ENCODE data around the gene CITED4. TPM values are rescaled to one million over a fixed set of nuclear protein-coding genes. Genes with fewer than 3 reads are reported as not detected.

The CITED4 gene
- total and polyA plus RNA-seq, 2 donors (not counting 1 experiment from before 2014, with no cell fraction given), result 0.20 to 1.7 TPM

GRCh38 chr1:40836283-40836682 is 25.9 kb downstream of the CITED4 start:
- Histone ChIP-seq H4K20me1 (ENCODE audit: control insufficient read depth, extremely low read depth, insufficient read depth, low read length) (no peaks in the 10 kb centered on the region), H3K36me3 (ENCODE audit: control insufficient read depth, insufficient read depth, low read length) (no peaks in the 10 kb centered on the region), H3K4me2 (ENCODE audit: extremely low read depth, insufficient read depth, low read length) (no peak overlapping the region), H3K27me3 (ENCODE audit: control insufficient read depth, insufficient read depth, low read length) (peaks cover 3% of the 10 kb centered on the region), H3K9ac (ENCODE audit: insufficient read depth, low read length) (no peak overlapping the region), H3K79me2 (ENCODE audit: control insufficient read depth, insufficient read depth, low read length) (no peaks in the 10 kb centered on the region), H3K27ac (ENCODE audit: insufficient read depth, low read length) (no peak overlapping the region), H3K4me3 (replicated peaks in 1 of 4; ENCODE audit: control extremely low read depth in 1 of 4, insufficient read depth in 1 of 4, low read depth in 3 of 4, low read length in 4 of 4) (no peak overlapping the region), H2AFZ (ENCODE audit: low read length) (no peak overlapping the region), H3K4me1 (ENCODE audit: control insufficient read depth, extremely low read depth, insufficient read depth, low read length) (no peaks in the 10 kb centered on the region), H3K9me3 (ENCODE audit: control insufficient read depth, insufficient read depth, low read depth, low read length) (no peaks in the 10 kb centered on the region)
- no peak for TF ChIP-seq EZH2 (IDR thresholded peaks at IDR 0.05; ENCODE audit: low read length, missing control alignments)
- TF ChIP-seq CTCF (conservative IDR thresholded peaks at IDR 0.05 in 1 of 2, IDR thresholded peaks at IDR 0.05 in 1 of 2; ENCODE audit: low read depth in 1 of 2, low read length in 2 of 2), result no peak
- DNase-seq (ENCODE audit: low read depth in 2 of 2), result no peak

- H4K20me1 ChIP-seq (ENCODE audit: control insufficient read depth, extremely low read depth, insufficient read depth, low read length), result no peaks in the 10 kb centered on the region
- H3K4me3 ChIP-seq (replicated peaks in 1 of 4; ENCODE audit: control extremely low read depth in 1 of 4, insufficient read depth in 1 of 4, low read depth in 3 of 4, low read length in 4 of 4), result no peak overlapping the region
- no peaks in the 10 kb centered on the region for H3K9me3 ChIP-seq (ENCODE audit: control insufficient read depth, insufficient read depth, low read depth, low read length)
- H3K4me2 ChIP-seq (ENCODE audit: extremely low read depth, insufficient read depth, low read length), result no peak overlapping the region
- no peak overlapping the region for H3K27ac ChIP-seq (ENCODE audit: insufficient read depth, low read length)
- no peak overlapping the region for H3K9ac ChIP-seq (ENCODE audit: insufficient read depth, low read length)
- H3K79me2 ChIP-seq (ENCODE audit: control insufficient read depth, insufficient read depth, low read length), result no peaks in the 10 kb centered on the region
- peaks cover 3% of the 10 kb centered on the region for H3K27me3 ChIP-seq (ENCODE audit: control insufficient read depth, insufficient read depth, low read length)
- H3K4me1 ChIP-seq (ENCODE audit: control insufficient read depth, extremely low read depth, insufficient read depth, low read length), result no peaks in the 10 kb centered on the region
- TF ChIP-seq EZH2 (IDR thresholded peaks at IDR 0.05; ENCODE audit: low read length, missing control alignments) (no peak), CTCF (conservative IDR thresholded peaks at IDR 0.05 in 1 of 2, IDR thresholded peaks at IDR 0.05 in 1 of 2; ENCODE audit: low read depth in 1 of 2, low read length in 2 of 2) (no peak)
- DNase-seq (ENCODE audit: low read depth in 2 of 2), result no peak
- no peaks in the 10 kb centered on the region for H3K36me3 ChIP-seq (ENCODE audit: control insufficient read depth, insufficient read depth, low read length)
- no peak overlapping the region for H2AFZ ChIP-seq (ENCODE audit: low read length)
These were observed 27.1 kb downstream of the CITED4 start for GRCh38 chr1:40834968-40835545.

GRCh38 chr1:40833979-40834378 is 28.2 kb downstream of the CITED4 start:
- TF ChIP-seq CTCF (conservative IDR thresholded peaks at IDR 0.05 in 1 of 2, IDR thresholded peaks at IDR 0.05 in 1 of 2; ENCODE audit: low read depth in 1 of 2, low read length in 2 of 2), result no peak
- no peak for TF ChIP-seq EZH2 (IDR thresholded peaks at IDR 0.05; ENCODE audit: low read length, missing control alignments)
- no peak overlapping the region for H2AFZ ChIP-seq (ENCODE audit: low read length)
- H3K9me3 ChIP-seq (ENCODE audit: control insufficient read depth, insufficient read depth, low read depth, low read length), result no peaks in the 10 kb centered on the region
- H3K4me1 ChIP-seq (ENCODE audit: control insufficient read depth, extremely low read depth, insufficient read depth, low read length), result no peaks in the 10 kb centered on the region
- no peak overlapping the region for H3K27ac ChIP-seq (ENCODE audit: insufficient read depth, low read length)
- H3K4me2 ChIP-seq (ENCODE audit: extremely low read depth, insufficient read depth, low read length), result no peak overlapping the region
- H4K20me1 ChIP-seq (ENCODE audit: control insufficient read depth, extremely low read depth, insufficient read depth, low read length), result no peaks in the 10 kb centered on the region
- no peaks in the 10 kb centered on the region for H3K36me3 ChIP-seq (ENCODE audit: control insufficient read depth, insufficient read depth, low read length)
- H3K27me3 ChIP-seq (ENCODE audit: control insufficient read depth, insufficient read depth, low read length), result peaks cover 3% of the 10 kb centered on the region
- no peak overlapping the region for H3K4me3 ChIP-seq (replicated peaks in 1 of 4; ENCODE audit: control extremely low read depth in 1 of 4, insufficient read depth in 1 of 4, low read depth in 3 of 4, low read length in 4 of 4)
- DNase-seq (ENCODE audit: low read depth in 2 of 2), result no peak
- no peak overlapping the region for H3K9ac ChIP-seq (ENCODE audit: insufficient read depth, low read length)
- no peaks in the 10 kb centered on the region for H3K79me2 ChIP-seq (ENCODE audit: control insufficient read depth, insufficient read depth, low read length)

Data from fibroblast of lung (primary cell).